Activated CD4-positive, alpha-beta T cell treated with anti-CD3 and anti-CD28 coated beads for 36 hours (primary cell): ENCODE data around the gene CLRN2. TPM values are rescaled to one million over a fixed set of nuclear protein-coding genes. Genes with fewer than 3 reads are reported as not detected.
A peak's percentile ranks its signal among the peaks of the same experiment; 100 is the strongest.

ENCODE experiments used
- ATAC-seq: fragments of 200-7000 bp; cut with Tn5 transposase; one replicate; pipeline ENCODE4 v1.10.0; 2021; ENCODE audit warnings: mild to moderate bottlenecking, moderate library complexity
- CTCF ChIA-PET: fragments of 350-600 bp; sonication (Branson Sonifier 250); formaldehyde crosslinking; loops from one replicate; lab custom pipeline; 2021; ENCODE audit warnings: antibody characterized with exemption; lab: Charles Lee
- POLR2A ChIA-PET: fragments of 350-600 bp; sonication (Branson Sonifier 250); formaldehyde crosslinking; loops from one replicate; lab custom pipeline; 2021; ENCODE audit warnings: antibody characterized with exemption, inconsistent platforms; lab: Charles Lee
- DNase-seq: peaks from one replicate; pipeline ENCODE4 v3.0.0-alpha.2; 2020
- H3K27ac Mint-ChIP-seq: one replicate; pipeline ENCODE4 v1.8.0; 2021; ENCODE audit warnings: mixed read lengths
- H3K27me3 Mint-ChIP-seq: one replicate; pipeline ENCODE4 v1.8.0; 2021; ENCODE audit warnings: mixed read lengths
- H3K36me3 Mint-ChIP-seq: one replicate; pipeline ENCODE4 v1.8.0; 2021; ENCODE audit warnings: low read depth, mixed read lengths
- H3K4me1 Mint-ChIP-seq: one replicate; pipeline ENCODE4 v1.8.0; 2021; ENCODE audit warnings: mixed read lengths
- H3K4me3 Mint-ChIP-seq: one replicate; pipeline ENCODE4 v1.8.0; 2021; ENCODE audit warnings: mild to moderate bottlenecking, moderate library complexity, mixed read lengths
- H3K9me3 Mint-ChIP-seq: one replicate; pipeline ENCODE4 v1.8.0; 2021; ENCODE audit warnings: low read depth, mixed read lengths
- intact Hi-C, 2 experiments: fragments of 100-400 bp; cut with DNase I in 1 of 2; cut with micrococcal nuclease in 1 of 2; formaldehyde crosslinking; loops; one replicate each; pipeline versions ENCODE4 v1.14.2 to v1.15.1; 2022 to 2024; cut with DNase I, micrococcal nuclease
- total RNA-seq, 2 experiments: library from RNA; stranded (reverse); gene quantifications; one replicate each; pipeline ENCODE4 v1.2.3, GENCODE V29; 2021

CLRN2 gene, protein sequence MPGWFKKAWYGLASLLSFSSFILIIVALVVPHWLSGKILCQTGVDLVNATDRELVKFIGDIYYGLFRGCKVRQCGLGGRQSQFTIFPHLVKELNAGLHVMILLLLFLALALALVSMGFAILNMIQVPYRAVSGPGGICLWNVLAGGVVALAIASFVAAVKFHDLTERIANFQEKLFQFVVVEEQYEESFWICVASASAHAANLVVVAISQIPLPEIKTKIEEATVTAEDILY
- total RNA-seq = not detected

DNA sequence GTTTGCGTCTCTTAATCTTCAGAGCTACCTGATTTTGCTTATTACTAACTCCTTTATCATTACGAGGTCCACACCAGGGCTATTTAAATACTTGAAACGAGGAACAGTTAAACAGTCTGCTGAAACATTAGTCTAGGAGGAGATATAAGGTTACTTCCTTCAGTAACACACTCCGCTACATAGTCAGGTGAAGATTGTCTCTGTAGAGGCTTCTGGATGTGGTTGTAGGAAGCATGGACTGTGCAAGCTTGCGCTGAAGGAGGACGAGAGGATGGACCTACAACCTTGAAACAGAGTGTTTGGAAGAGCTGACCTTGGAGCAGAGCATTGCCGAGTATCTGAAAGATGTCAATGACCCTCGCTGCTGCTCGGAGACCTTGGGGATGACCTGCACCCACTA is at the start of gene CLRN2:
CLRN2 (plus strand) TSS at position 301 of the 400 bp plus-strand sequence. CDS start 102 bp downstream, outside the sequence.
- POLR2A ChIA-PET = no interaction called here
- Mint-ChIP-seq H3K4me1 (peaks cover 17% of the 10 kb centered on the region), H3K27ac (no peak within 1 kb of the TSS), H3K27me3 (peaks cover 3% of the 10 kb centered on the region), H3K9me3 (no peaks in the 10 kb centered on the region), H3K36me3 (peaks cover 2% of the 10 kb centered on the region), H3K4me3 (no peak within 1 kb of the TSS)
- CTCF ChIA-PET = no interaction called here
- ATAC-seq (no peak), DNase-seq (no peak)
- intact Hi-C loops = loop anchor here (5.0 to 10.0 kb wide), 3 partner anchors 178 to 507 kb away; partner anchors contain the start of genes LCORL (in 2 of the 2), DCAF16 (in 1 of the 2) and NCAPG (in 1 of the 2)

DNA sequence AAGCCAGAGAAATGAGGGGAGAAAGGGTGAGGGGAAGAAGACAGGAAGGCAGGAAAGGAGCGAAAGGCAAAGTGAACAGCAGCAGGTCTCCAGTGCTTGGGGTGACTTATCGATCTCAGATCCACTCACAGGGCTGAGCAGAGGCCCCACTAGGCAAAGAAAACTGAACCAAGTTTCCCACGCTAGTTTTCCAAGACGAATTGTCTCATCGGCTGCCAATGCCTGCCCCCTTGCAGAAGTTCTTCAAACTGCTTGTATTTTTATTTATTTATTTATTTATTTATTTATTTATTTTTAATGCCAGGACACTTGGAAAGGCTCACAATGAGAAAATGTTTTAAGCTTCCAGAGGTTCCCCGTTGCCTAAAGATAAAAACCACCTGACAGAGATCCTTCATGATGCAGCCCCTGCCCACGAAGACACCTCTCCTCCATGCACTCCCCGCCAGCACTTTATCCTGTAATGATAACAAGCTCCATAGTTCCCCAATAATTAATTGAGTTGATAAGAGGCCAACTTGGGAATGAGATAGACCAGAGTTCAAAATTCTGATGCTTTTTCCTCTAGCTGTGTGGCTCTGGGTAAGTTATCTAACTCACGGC is 46.2 kb upstream of the CLRN2 start:
- intact Hi-C loops = loop anchor here (1.0 to 5.0 kb wide), 2 partner anchors 131 to 1178 kb away; no protein-coding TSS in a partner anchor
- CTCF ChIA-PET = interaction anchor here (0.6 to 1.6 kb wide), 4 partner anchors 45 to 510 kb away, joined by 3 to 8 read pairs (median 3); no protein-coding TSS in a partner anchor
- ATAC-seq (no peak), DNase-seq (peak; percentile 23)
- no peaks in the 10 kb centered on the region for H3K36me3 Mint-ChIP-seq
- H3K9me3 Mint-ChIP-seq = no peaks in the 10 kb centered on the region
- POLR2A ChIA-PET = no interaction called here
- H3K27me3 Mint-ChIP-seq = no peaks in the 10 kb centered on the region
- peaks cover 2% of the 10 kb centered on the region for H3K4me1 Mint-ChIP-seq
- H3K4me3 Mint-ChIP-seq = no peak overlapping the region
- no peak overlapping the region for H3K27ac Mint-ChIP-seq

DNA sequence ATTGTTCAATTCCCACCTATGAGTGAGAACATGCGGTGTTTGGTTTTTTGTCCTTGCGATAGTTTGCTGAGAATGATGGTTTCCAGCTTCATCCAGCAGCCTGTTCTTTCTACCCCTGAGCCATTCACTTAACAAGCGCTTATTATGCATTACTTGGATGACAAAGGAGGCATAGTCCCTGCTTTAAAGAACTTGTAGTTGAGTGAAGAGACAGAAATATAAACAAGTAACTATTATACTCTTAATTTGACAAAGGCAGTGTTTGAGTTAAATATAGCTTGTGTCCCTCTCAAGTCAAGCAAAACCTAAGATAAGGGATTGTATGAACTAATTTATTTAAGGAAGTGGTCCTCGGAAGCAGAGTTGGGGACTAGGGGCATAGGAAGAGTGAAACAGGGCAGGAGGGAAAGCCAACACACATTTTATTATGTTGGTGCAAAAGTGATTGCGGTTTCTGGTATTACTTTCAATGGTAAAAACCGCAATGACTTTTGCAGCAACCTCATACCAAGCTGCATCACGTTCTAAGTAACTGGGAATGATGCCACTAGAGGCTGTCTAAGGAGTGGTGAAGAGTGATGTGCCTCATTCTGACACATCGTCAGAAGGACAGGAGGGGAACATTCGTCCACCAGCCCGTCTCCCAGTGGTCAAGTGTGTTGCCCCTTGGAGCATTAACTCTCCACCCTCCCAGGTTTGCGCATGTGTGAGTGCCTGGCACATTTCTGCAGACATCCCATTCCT is 44.9 kb upstream of the CLRN2 start:
- POLR2A ChIA-PET = no interaction called here
- no peaks in the 10 kb centered on the region for H3K27me3 Mint-ChIP-seq
- peaks cover 2% of the 10 kb centered on the region for H3K4me1 Mint-ChIP-seq
- no peak overlapping the region for H3K27ac Mint-ChIP-seq
- H3K4me3 Mint-ChIP-seq = no peak overlapping the region
- CTCF ChIA-PET = interaction anchor here (0.7 to 1.6 kb wide), 3 partner anchors 13 to 123 kb away, joined by 3 to 8 read pairs (median 3); no protein-coding TSS in a partner anchor
- intact Hi-C loops = loop anchor here in 1 of 2 experiments (5.0 kb wide), 1 partner anchor 133 kb away; no protein-coding TSS in a partner anchor
- no peaks in the 10 kb centered on the region for H3K9me3 Mint-ChIP-seq
- ATAC-seq = no peak
- no peak for DNase-seq
- no peaks in the 10 kb centered on the region for H3K36me3 Mint-ChIP-seq

DNA sequence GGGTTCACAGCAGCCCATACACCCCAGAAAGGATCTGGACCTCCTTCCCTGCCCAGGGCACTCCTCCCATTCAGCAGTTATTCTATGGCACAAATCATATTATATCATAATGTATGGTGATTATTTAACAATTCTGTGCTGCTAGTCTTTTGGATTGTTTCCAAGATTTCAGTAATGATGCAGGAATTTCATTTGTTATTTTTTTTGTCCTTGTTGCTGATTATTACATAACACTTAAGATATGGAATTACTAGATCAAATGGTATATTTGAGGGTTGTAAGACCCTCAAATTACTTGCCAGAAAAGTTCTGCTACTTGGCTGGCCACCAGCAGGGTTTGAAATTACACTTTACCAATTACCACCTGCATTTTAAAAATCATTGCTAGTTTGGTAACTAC is 39.5 kb upstream of the CLRN2 start:
- Mint-ChIP-seq H3K4me1 (peaks cover 2% of the 10 kb centered on the region), H3K36me3 (no peaks in the 10 kb centered on the region), H3K27me3 (no peaks in the 10 kb centered on the region), H3K4me3 (no peak overlapping the region), H3K27ac (no peak overlapping the region), H3K9me3 (no peaks in the 10 kb centered on the region)
- POLR2A ChIA-PET = no interaction called here
- no peak for ATAC-seq
- CTCF ChIA-PET = no interaction called here
- intact Hi-C loops = no loop called here
- DNase-seq = no peak

DNA sequence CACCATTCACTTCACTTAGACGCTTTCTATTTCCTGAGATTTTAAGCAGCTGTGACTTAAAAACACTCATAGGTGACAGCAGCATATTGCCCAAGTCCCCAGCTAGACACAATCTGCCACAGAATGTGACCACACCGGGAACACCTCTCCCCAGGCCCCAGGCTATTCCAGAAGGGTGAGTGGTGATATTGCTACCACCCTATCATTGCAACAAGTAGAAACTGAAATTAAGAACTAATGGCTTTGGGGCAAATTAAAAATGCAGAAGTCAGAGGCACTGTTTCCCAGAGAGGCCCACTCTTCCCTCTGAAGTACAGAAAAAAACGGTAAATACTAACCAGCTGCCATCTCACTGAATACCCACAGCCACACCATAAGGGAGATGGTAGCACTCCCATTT is 38.1 kb upstream of the CLRN2 start:
- Mint-ChIP-seq H3K27ac (no peak overlapping the region), H3K4me1 (peaks cover 2% of the 10 kb centered on the region), H3K4me3 (no peak overlapping the region), H3K9me3 (no peaks in the 10 kb centered on the region), H3K36me3 (no peaks in the 10 kb centered on the region), H3K27me3 (no peaks in the 10 kb centered on the region)
- no peak for DNase-seq
- ChIA-PET CTCF (interaction anchor here (0.6 to 1.3 kb wide), 2 partner anchors 9 to 1240 kb away, joined by 3 to 5 read pairs; no protein-coding TSS in a partner anchor), POLR2A (no interaction called here)
- intact Hi-C loops = no loop called here
- no peak for ATAC-seq

DNA sequence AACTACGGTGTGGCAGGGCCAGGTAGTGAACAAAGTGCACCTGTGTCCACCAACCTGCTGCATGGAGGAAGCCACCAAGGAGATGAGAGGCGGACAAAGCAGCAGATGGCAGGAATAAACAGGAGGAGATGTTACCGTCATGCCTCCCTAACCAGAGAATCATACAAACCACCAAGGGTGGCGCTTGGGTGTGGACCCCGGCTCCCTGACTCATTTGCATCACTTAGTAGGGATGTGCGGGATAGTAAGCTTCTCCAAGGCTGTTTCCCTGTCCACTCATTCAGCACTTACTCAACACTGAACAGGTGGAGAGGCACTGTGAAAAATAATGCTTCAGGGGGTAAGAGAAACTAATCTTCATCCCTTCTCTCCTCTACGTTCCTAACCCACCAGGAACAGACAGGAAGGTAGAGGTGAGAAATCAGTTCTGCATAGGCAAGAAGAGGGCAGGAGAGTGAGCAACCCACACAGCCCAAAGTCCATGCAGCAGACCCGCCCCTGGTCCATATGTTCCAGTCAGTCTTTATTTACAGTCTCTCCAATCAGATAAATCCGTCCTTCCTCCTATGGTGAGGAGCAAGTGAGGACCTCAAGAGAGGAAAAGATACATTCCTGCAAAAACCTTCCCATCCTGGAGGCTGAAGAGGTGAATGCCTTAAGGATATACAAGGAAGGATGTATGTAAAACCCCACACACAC is 37.0 kb upstream of the CLRN2 start:
- ATAC-seq = no peak
- Mint-ChIP-seq H3K9me3 (no peaks in the 10 kb centered on the region), H3K27me3 (no peaks in the 10 kb centered on the region), H3K4me1 (no peaks in the 10 kb centered on the region), H3K4me3 (no peak overlapping the region), H3K27ac (no peak overlapping the region), H3K36me3 (no peaks in the 10 kb centered on the region)
- intact Hi-C loops = no loop called here
- ChIA-PET POLR2A (no interaction called here), CTCF (no interaction called here)
- DNase-seq = no peak

DNA sequence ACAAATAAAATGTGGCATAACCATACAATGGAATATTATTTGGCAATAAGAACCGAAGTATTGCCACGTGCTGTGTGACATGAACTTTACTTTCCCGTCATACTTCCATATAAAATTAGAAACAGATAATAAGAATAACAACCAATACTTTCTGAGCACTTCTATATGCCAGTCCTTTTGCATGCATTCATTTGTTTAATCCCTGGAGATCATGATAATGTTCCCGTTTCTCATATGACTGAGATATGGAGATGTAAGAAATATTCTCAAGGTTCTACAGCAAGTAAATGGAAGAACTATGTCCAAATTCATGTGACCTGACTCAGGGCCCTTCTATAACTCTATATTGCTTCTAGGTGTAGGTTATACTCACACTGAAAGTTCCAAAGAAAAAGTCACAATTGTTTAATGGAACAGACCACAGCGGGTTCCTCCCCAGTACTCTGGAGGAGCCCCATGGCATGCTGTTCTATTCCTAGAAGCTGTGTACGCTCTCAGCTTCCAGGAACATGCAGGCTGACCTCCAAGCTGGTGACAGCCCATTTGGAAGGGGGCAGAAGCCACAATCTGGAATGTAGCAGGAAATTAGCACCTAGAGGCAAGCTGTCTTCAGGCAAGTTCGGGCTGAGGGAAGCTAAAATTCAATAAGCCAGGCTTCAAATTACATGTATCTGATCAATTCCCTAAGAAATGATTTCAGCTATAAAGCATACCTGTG is 34.6 kb upstream of the CLRN2 start:
- intact Hi-C loops = no loop called here
- H3K36me3 Mint-ChIP-seq = peaks cover 9% of the 10 kb centered on the region
- no peak overlapping the region for H3K4me3 Mint-ChIP-seq
- no peak for DNase-seq
- ATAC-seq = no peak
- CTCF ChIA-PET = no interaction called here
- H3K27me3 Mint-ChIP-seq = no peaks in the 10 kb centered on the region
- no peaks in the 10 kb centered on the region for H3K4me1 Mint-ChIP-seq
- no peaks in the 10 kb centered on the region for H3K9me3 Mint-ChIP-seq
- POLR2A ChIA-PET = no interaction called here
- no peak overlapping the region for H3K27ac Mint-ChIP-seq

DNA sequence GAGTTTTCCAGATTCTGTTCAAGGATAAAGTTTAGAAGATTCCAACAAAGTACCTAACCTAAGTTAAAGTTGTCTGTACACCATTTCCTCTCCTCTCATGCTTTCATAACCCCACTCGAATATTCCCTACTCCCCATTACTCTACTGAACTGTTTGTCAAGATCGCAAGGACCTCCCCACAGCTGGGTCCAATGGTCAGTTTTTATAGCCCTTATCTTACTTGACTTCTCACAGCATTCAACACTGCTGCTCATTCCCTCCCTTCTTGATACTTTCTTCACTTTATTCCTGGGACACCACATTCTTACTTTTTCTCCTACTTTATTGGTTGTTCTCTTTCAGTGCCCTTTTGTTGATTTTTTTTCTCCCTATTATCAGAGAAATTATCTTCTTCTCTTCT is 34.0 kb upstream of the CLRN2 start:
- H3K36me3 Mint-ChIP-seq = peaks cover 11% of the 10 kb centered on the region
- H3K27ac Mint-ChIP-seq = no peak overlapping the region
- intact Hi-C loops = no loop called here
- DNase-seq (no peak), ATAC-seq (no peak)
- no peaks in the 10 kb centered on the region for H3K4me1 Mint-ChIP-seq
- no peak overlapping the region for H3K4me3 Mint-ChIP-seq
- no peaks in the 10 kb centered on the region for H3K9me3 Mint-ChIP-seq
- POLR2A ChIA-PET = no interaction called here
- H3K27me3 Mint-ChIP-seq = no peaks in the 10 kb centered on the region
- CTCF ChIA-PET = no interaction called here

DNA sequence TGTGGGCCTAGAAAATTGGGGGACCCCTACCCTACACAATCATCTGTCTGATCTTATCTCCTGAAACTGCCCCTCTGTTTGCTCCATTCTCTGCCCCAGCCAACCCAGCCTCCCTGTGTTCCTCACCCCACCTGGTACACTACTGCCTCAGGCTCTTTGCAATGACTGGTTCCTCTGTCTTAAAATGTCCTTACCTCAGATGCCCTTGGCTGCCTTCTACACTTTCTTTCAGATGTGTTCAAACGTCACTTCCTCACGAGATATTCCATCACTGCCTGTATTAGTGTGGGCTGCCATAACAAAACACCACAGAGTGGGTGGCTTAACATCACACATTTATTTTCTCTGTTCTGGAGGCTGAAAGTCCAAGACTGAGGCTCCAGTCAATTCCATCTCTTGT is 32.2 kb upstream of the CLRN2 start:
- ATAC-seq (no peak), DNase-seq (no peak)
- no peaks in the 10 kb centered on the region for H3K9me3 Mint-ChIP-seq
- peaks cover 21% of the 10 kb centered on the region for H3K36me3 Mint-ChIP-seq
- no peaks in the 10 kb centered on the region for H3K27me3 Mint-ChIP-seq
- intact Hi-C loops = no loop called here
- no peaks in the 10 kb centered on the region for H3K4me1 Mint-ChIP-seq
- CTCF ChIA-PET = no interaction called here
- H3K4me3 Mint-ChIP-seq = no peak overlapping the region
- H3K27ac Mint-ChIP-seq = no peak overlapping the region
- POLR2A ChIA-PET = no interaction called here

DNA sequence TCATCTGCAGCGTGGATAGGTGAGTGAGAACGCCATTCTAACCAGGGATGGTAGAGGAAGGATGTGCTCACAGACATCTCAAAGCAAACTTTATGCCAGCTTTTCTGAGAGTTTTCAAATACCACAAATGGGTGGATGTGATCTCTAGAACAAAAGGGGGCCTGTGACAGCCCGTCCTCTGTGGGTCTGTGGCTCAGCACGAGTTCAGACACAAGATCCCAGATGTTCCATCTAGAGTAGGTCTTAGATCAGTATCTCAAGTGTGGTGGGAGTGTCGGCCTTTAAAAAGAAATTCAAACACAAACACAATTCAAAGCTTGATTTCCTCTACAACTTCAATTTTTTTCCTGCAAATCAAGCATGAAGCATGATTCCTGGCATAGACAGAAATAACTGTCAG is 25.8 kb upstream of the CLRN2 start:
- ATAC-seq (no peak), DNase-seq (no peak)
- POLR2A ChIA-PET = no interaction called here
- Mint-ChIP-seq H3K4me3 (no peak overlapping the region), H3K27me3 (no peaks in the 10 kb centered on the region), H3K27ac (no peak overlapping the region), H3K36me3 (peaks cover 54% of the 10 kb centered on the region), H3K9me3 (no peaks in the 10 kb centered on the region), H3K4me1 (peaks cover 4% of the 10 kb centered on the region)
- CTCF ChIA-PET = no interaction called here
- intact Hi-C loops = no loop called here

DNA sequence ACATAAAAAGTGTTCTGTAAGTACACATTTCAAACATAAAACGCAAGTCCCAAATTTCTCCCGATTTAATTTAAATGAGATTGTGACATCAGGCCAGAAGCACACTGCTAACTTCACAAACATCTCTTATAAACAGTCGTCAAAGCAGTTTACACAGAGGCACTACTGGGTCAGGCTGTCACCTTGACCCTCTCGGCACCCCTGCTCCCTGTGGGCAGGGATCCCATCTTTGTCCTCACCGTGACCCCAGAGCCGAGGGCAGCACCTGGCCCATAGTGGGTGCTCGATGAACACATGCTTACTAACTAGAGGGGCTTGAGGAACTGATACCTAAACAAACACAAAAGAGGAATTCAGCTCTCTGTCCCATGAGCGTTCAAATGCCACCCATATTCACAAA is 25.2 kb upstream of the CLRN2 start:
- Mint-ChIP-seq H3K36me3 (peaks cover 51% of the 10 kb centered on the region), H3K27ac (no peak overlapping the region), H3K4me1 (peaks cover 10% of the 10 kb centered on the region), H3K9me3 (no peaks in the 10 kb centered on the region), H3K4me3 (no peak overlapping the region), H3K27me3 (no peaks in the 10 kb centered on the region)
- ATAC-seq = no peak
- POLR2A ChIA-PET = no interaction called here
- intact Hi-C loops = no loop called here
- DNase-seq = no peak
- CTCF ChIA-PET = no interaction called here
